Measurements from ENCODE around the gene ALDOA. TPM values are rescaled to one million over a fixed set of nuclear protein-coding genes. Genes with fewer than 3 reads are reported as not detected.

Gene ALDOA
- polyA plus RNA-seq, 1 experiment, result 631 TPM

DNA sequence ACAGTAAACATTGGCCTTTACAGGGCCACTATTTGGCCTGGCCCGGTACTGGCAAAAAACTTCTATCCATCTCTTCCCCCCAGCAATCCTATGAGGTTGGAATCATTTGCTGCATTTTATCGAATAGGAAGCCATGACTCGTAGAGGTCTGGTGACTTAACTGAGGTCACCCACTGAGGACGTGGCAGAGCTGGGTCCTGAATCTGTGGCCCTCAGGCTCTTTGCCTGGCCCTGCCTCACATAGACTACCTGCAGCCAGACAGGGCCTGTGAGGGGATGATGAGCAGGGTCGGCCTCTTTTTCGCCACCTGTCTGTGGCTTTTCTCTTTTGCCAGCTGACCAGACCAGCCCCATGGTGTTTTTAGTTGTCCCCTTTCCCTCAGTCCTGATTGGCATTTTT, 12.1 kb downstream of the ALDOA start:
- CTCF ChIA-PET, result interaction anchor here (3.0 kb wide), 1 partner anchor 14 kb away, joined by 12 read pairs; the partner anchor contains the start of gene TBX6
- peak overlapping the region; percentile 99 for H3K4me3 ChIP-seq (ENCODE audit: low read depth, low read length)

GRCh38 chr16:30078744-30079143, 13.2 kb downstream of the ALDOA start:
- DNase-seq (ENCODE audit: low read depth, low spot score), result no peak
- TF ChIP-seq, protein P1, sequence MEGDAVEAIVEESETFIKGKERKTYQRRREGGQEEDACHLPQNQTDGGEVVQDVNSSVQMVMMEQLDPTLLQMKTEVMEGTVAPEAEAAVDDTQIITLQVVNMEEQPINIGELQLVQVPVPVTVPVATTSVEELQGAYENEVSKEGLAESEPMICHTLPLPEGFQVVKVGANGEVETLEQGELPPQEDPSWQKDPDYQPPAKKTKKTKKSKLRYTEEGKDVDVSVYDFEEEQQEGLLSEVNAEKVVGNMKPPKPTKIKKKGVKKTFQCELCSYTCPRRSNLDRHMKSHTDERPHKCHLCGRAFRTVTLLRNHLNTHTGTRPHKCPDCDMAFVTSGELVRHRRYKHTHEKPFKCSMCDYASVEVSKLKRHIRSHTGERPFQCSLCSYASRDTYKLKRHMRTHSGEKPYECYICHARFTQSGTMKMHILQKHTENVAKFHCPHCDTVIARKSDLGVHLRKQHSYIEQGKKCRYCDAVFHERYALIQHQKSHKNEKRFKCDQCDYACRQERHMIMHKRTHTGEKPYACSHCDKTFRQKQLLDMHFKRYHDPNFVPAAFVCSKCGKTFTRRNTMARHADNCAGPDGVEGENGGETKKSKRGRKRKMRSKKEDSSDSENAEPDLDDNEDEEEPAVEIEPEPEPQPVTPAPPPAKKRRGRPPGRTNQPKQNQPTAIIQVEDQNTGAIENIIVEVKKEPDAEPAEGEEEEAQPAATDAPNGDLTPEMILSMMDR (IDR thresholded peaks at IDR 0.05; ENCODE audit: low read depth, low read length), result no peak
- Histone ChIP-seq H3K27me3 (ENCODE audit: control insufficient read depth, insufficient read depth, low read length) (no peaks in the 10 kb centered on the region), H3K4me3 (ENCODE audit: low read depth, low read length) (no peak overlapping the region), H3K27ac (ENCODE audit: low read depth, low read length) (peak overlapping the region; percentile 11), H3K9me3 (ENCODE audit: control insufficient read depth, insufficient read depth, low read length) (peaks cover 3% of the 10 kb centered on the region; the same call in 1 of the 2 replicates)
- ChIA-PET POLR2A (interaction anchor here (0.6 to 4.7 kb wide), 2 partner anchors 13 to 62 kb away, joined by 3 to 24 read pairs; partner anchors contain the start of gene ALDOA), CTCF (interaction anchor here (0.6 to 3.0 kb wide), 2 partner anchors 13 to 34 kb away, joined by 3 to 12 read pairs; partner anchors contain the start of gene TBX6)

More for the DNA sequence above, 12.1 kb downstream of the ALDOA start:
- TF ChIP-seq, protein P1 (IDR thresholded peaks at IDR 0.05; ENCODE audit: low read depth, low read length), result no peak
- no peak for DNase-seq (ENCODE audit: low read depth, low spot score)
- no peaks in the 10 kb centered on the region for H3K27me3 ChIP-seq (ENCODE audit: control insufficient read depth, insufficient read depth, low read length)
- H3K9me3 ChIP-seq (ENCODE audit: control insufficient read depth, insufficient read depth, low read length), result peaks cover 3% of the 10 kb centered on the region; the same call in 1 of the 2 replicates
- POLR2A ChIA-PET, result interaction anchor here (4.7 kb wide), 1 partner anchor 12 kb away, joined by 24 read pairs; the partner anchor contains the start of gene ALDOA
- peak overlapping the region; percentile 47 for H3K27ac ChIP-seq (ENCODE audit: low read depth, low read length)

- TF ChIP-seq, protein P1 (IDR thresholded peaks at IDR 0.05; ENCODE audit: low read depth, low read length), result no peak
- Histone ChIP-seq H3K9me3 (ENCODE audit: control insufficient read depth, insufficient read depth, low read length) (peaks cover 3% of the 10 kb centered on the region; the same call in 1 of the 2 replicates), H3K4me3 (ENCODE audit: low read depth, low read length) (no peak overlapping the region), H3K27ac (ENCODE audit: low read depth, low read length) (no peak overlapping the region), H3K27me3 (ENCODE audit: control insufficient read depth, insufficient read depth, low read length) (no peaks in the 10 kb centered on the region)
- POLR2A ChIA-PET, result interaction anchor here (0.7 to 4.7 kb wide), 2 partner anchors 14 to 27 kb away, joined by 4 to 24 read pairs; partner anchors contain the start of gene ALDOA
- no peak for DNase-seq (ENCODE audit: low read depth, low spot score)
- CTCF ChIA-PET, result interaction anchor here (3.0 kb wide), 1 partner anchor 12 kb away, joined by 12 read pairs; the partner anchor contains the start of gene TBX6
Measured at GRCh38 chr16:30079480-30079879, 13.9 kb downstream of the ALDOA start.

GRCh38 chr16:30082545-30083090, 17.1 kb downstream of the ALDOA start:
- POLR2A ChIA-PET, result no interaction called here
- Histone ChIP-seq H3K4me3 (ENCODE audit: low read depth, low read length) (no peak overlapping the region), H3K27ac (ENCODE audit: low read depth, low read length) (no peak overlapping the region), H3K27me3 (ENCODE audit: control insufficient read depth, insufficient read depth, low read length) (no peaks in the 10 kb centered on the region), H3K9me3 (ENCODE audit: control insufficient read depth, insufficient read depth, low read length) (no peaks in the 10 kb centered on the region; the same call in 1 of the 2 replicates)
- TF ChIP-seq, protein P1 (IDR thresholded peaks at IDR 0.05; ENCODE audit: low read depth, low read length), result peak; percentile 20; the same call in 1 of the 2 replicates
- CTCF ChIA-PET, result interaction anchor here (0.6 to 2.6 kb wide), 2 partner anchors 10 to 545 kb away, joined by 4 to 8 read pairs; no protein-coding TSS in a partner anchor
- no peak for DNase-seq (ENCODE audit: low read depth, low spot score)

Measured in AG04450 (cell line).